ENCODE measurements around the gene TMEM256.

The TMEM256 gene

GRCh38 chr17:7403977-7404736 is at the start of gene TMEM256:
Gene TMEM256, minus strand, starts transcription at chr17:7404097. Its CDS starts 13 bp downstream, at chr17:7404084.
- DNase-seq (ENCODE audit: insufficient read length, low spot score) (peak; percentile 66), FAIRE-seq (no peak)
- no peak for TF ChIP-seq CTCF (IDR thresholded peaks at IDR 0.05; ENCODE audit: insufficient read depth, missing control alignments)

GRCh38 chr17:7448461-7448860 is 44.6 kb upstream of the TMEM256 start:
- FAIRE-seq, result peak; percentile 71
- DNase-seq (ENCODE audit: insufficient read length, low spot score), result peak; percentile 96
- no peak for TF ChIP-seq CTCF (IDR thresholded peaks at IDR 0.05; ENCODE audit: insufficient read depth, missing control alignments)

GRCh38 chr17:7445619-7445968 is 41.7 kb upstream of the TMEM256 start:
- TF ChIP-seq CTCF (IDR thresholded peaks at IDR 0.05; ENCODE audit: insufficient read depth, missing control alignments), result no peak
- no peak for DNase-seq (ENCODE audit: insufficient read length, low spot score)
- FAIRE-seq, result no peak

GRCh38 chr17:7444682-7445618 is 41.1 kb upstream of the TMEM256 start, which contains the start of gene CHRNB1:
Gene CHRNB1, plus strand, starts transcription at chr17:7445061. Its CDS starts 67 bp downstream, at chr17:7445128.
- DNase-seq (ENCODE audit: insufficient read length, low spot score) (no peak), FAIRE-seq (no peak)
- TF ChIP-seq CTCF (IDR thresholded peaks at IDR 0.05; ENCODE audit: insufficient read depth, missing control alignments), result no peak

GRCh38 chr17:7443499-7444485 is 39.9 kb upstream of the TMEM256 start:
- no peak for TF ChIP-seq CTCF (IDR thresholded peaks at IDR 0.05; ENCODE audit: insufficient read depth, missing control alignments)
- DNase-seq (ENCODE audit: insufficient read length, low spot score) (no peak), FAIRE-seq (no peak)

GRCh38 chr17:7442142-7442541 is 38.2 kb upstream of the TMEM256 start:
- TF ChIP-seq CTCF (IDR thresholded peaks at IDR 0.05; ENCODE audit: insufficient read depth, missing control alignments), result no peak
- DNase-seq (ENCODE audit: insufficient read length, low spot score), result no peak
- no peak for FAIRE-seq
